Measurements from ENCODE around the gene THPO.

THPO gene

GRCh38 chr3:184384856-184385422 lies 6.9 kb upstream of the THPO start:
- TF ChIP-seq EZH2 (optimal IDR thresholded peaks at IDR 0.05; ENCODE audit: low read depth, low read length): no peak
- no peak for TF ChIP-seq CTCF (IDR thresholded peaks at IDR 0.05; ENCODE audit: low read length)
- TF ChIP-seq EZH2phosphoT487 (IDR thresholded peaks at IDR 0.05; ENCODE audit: low read length): no peak
- no peaks in the 10 kb centered on the region for H3K9me2 ChIP-seq (replicated peaks; ENCODE audit: insufficient read depth, low read length)
- peaks cover 5% of the 10 kb centered on the region; the same call in 1 of the 2 replicates for H3K4me1 ChIP-seq (ENCODE audit: low read length)
- H3K9me3 ChIP-seq (replicated peaks; ENCODE audit: insufficient read depth, low read length): no peaks in the 10 kb centered on the region
- H2AFZ ChIP-seq (ENCODE audit: low read length): no peak overlapping the region
- H3F3A ChIP-seq (ENCODE audit: insufficient read depth, low read length): no peaks in the 10 kb centered on the region
- no peak for DNase-seq
- no peak overlapping the region for H3K9ac ChIP-seq (ENCODE audit: low read length)
- H3K36me3 ChIP-seq (replicated peaks; ENCODE audit: insufficient read depth, low read length): no peaks in the 10 kb centered on the region
- no peak overlapping the region for H3K27ac ChIP-seq (ENCODE audit: low read length)
- no peaks in the 10 kb centered on the region for H4K20me1 ChIP-seq (ENCODE audit: insufficient read depth, low read length)
- no peak overlapping the region for H3K4me3 ChIP-seq (ENCODE audit: low read length)
- H3K27me3 ChIP-seq (replicated peaks; ENCODE audit: insufficient read depth, low read length): peaks cover 59% of the 10 kb centered on the region
- H3K79me2 ChIP-seq (ENCODE audit: low read length): no peaks in the 10 kb centered on the region
- no peak overlapping the region for H3K4me2 ChIP-seq (ENCODE audit: low read depth, low read length)

GRCh38 chr3:184384342-184384741 lies 6.3 kb upstream of the THPO start:
- DNase-seq: no peak
- Histone ChIP-seq H3K27me3 (replicated peaks; ENCODE audit: insufficient read depth, low read length) (peaks cover 61% of the 10 kb centered on the region), H3K9me2 (replicated peaks; ENCODE audit: insufficient read depth, low read length) (no peaks in the 10 kb centered on the region), H3K27ac (ENCODE audit: low read length) (no peak overlapping the region), H3K4me3 (ENCODE audit: low read length) (no peak overlapping the region), H3F3A (ENCODE audit: insufficient read depth, low read length) (no peaks in the 10 kb centered on the region), H2AFZ (ENCODE audit: low read length) (no peak overlapping the region), H3K36me3 (replicated peaks; ENCODE audit: insufficient read depth, low read length) (no peaks in the 10 kb centered on the region), H3K9me3 (replicated peaks; ENCODE audit: insufficient read depth, low read length) (no peaks in the 10 kb centered on the region), H3K79me2 (ENCODE audit: low read length) (no peaks in the 10 kb centered on the region), H3K9ac (ENCODE audit: low read length) (no peak overlapping the region), H4K20me1 (ENCODE audit: insufficient read depth, low read length) (no peaks in the 10 kb centered on the region), H3K4me1 (ENCODE audit: low read length) (peaks cover 5% of the 10 kb centered on the region; the same call in 1 of the 2 replicates), H3K4me2 (ENCODE audit: low read depth, low read length) (no peak overlapping the region)
- TF ChIP-seq EZH2phosphoT487 (IDR thresholded peaks at IDR 0.05; ENCODE audit: low read length) (no peak), EZH2 (optimal IDR thresholded peaks at IDR 0.05; ENCODE audit: low read depth, low read length) (no peak), CTCF (IDR thresholded peaks at IDR 0.05; ENCODE audit: low read length) (no peak)

- no peak for DNase-seq
- Histone ChIP-seq H3K36me3 (replicated peaks; ENCODE audit: insufficient read depth, low read length) (no peaks in the 10 kb centered on the region), H3F3A (ENCODE audit: insufficient read depth, low read length) (no peaks in the 10 kb centered on the region), H4K20me1 (ENCODE audit: insufficient read depth, low read length) (no peaks in the 10 kb centered on the region), H3K9me3 (replicated peaks; ENCODE audit: insufficient read depth, low read length) (no peaks in the 10 kb centered on the region), H3K9ac (ENCODE audit: low read length) (no peak overlapping the region), H3K4me2 (ENCODE audit: low read depth, low read length) (no peak overlapping the region), H3K4me1 (ENCODE audit: low read length) (peaks cover 5% of the 10 kb centered on the region; the same call in 1 of the 2 replicates), H3K27me3 (replicated peaks; ENCODE audit: insufficient read depth, low read length) (peaks cover 62% of the 10 kb centered on the region), H3K79me2 (ENCODE audit: low read length) (no peaks in the 10 kb centered on the region), H3K9me2 (replicated peaks; ENCODE audit: insufficient read depth, low read length) (no peaks in the 10 kb centered on the region), H2AFZ (ENCODE audit: low read length) (no peak overlapping the region), H3K27ac (ENCODE audit: low read length) (no peak overlapping the region), H3K4me3 (ENCODE audit: low read length) (no peak overlapping the region)
- no peak for TF ChIP-seq EZH2phosphoT487 (IDR thresholded peaks at IDR 0.05; ENCODE audit: low read length)
These were observed 5.2 kb upstream of the THPO start for GRCh38 chr3:184383033-184383740.

Measured in MM.1S (cell line).